ENCODE results near the gene NKD2.
A peak's percentile ranks its signal among the peaks of the same experiment; 100 is the strongest.

NKD2 gene

GRCh38 chr5:1007681-1008450 is 736 bp upstream of the NKD2 start:
- no peak for TF ChIP-seq CTCF (conservative IDR thresholded peaks at IDR 0.05; ENCODE audit: low read depth, low read length)
- H3K27me3 ChIP-seq (ENCODE audit: insufficient read depth, low read depth): no peaks in the 10 kb centered on the region
- H4K20me1 ChIP-seq (ENCODE audit: insufficient read depth): peaks cover 22% of the 10 kb centered on the region
- peaks cover 38% of the 10 kb centered on the region for H3K79me2 ChIP-seq (ENCODE audit: insufficient read depth, low read depth)
- peak overlapping the region; percentile 68 for H2AFZ ChIP-seq (ENCODE audit: low read depth)
- H3K9ac ChIP-seq: peak overlapping the region; percentile 68; the same call in 1 of the 2 replicates
- H3K27ac ChIP-seq: peak overlapping the region; percentile 28
- H3K4me3 ChIP-seq (IDR thresholded peaks at IDR 0.05; ENCODE audit: insufficient read depth, low read depth, low read length): no peak overlapping the region
- peak overlapping the region; percentile 81 for H3K4me2 ChIP-seq
- H3K4me1 ChIP-seq (ENCODE audit: low read depth, poor library complexity, severe bottlenecking): peaks cover 77% of the 10 kb centered on the region
- H3K36me3 ChIP-seq (ENCODE audit: insufficient read depth): no peaks in the 10 kb centered on the region; the same call in 1 of the 2 replicates

GRCh38 chr5:1009359-1010180 is 968 bp downstream of the NKD2 start:
- H3K9ac ChIP-seq: peak overlapping the region; percentile 68
- H3K27me3 ChIP-seq (ENCODE audit: insufficient read depth, low read depth): no peaks in the 10 kb centered on the region
- H3K27ac ChIP-seq: peak overlapping the region; percentile 38
- peaks cover 3% of the 10 kb centered on the region; the same call in 1 of the 2 replicates for H3K36me3 ChIP-seq (ENCODE audit: insufficient read depth)
- H4K20me1 ChIP-seq (ENCODE audit: insufficient read depth): peaks cover 39% of the 10 kb centered on the region
- no peak overlapping the region for H3K4me3 ChIP-seq (IDR thresholded peaks at IDR 0.05; ENCODE audit: insufficient read depth, low read depth, low read length)
- H3K4me2 ChIP-seq: peak overlapping the region; percentile 64
- no peak for TF ChIP-seq CTCF (conservative IDR thresholded peaks at IDR 0.05; ENCODE audit: low read depth, low read length)
- peaks cover 60% of the 10 kb centered on the region for H3K4me1 ChIP-seq (ENCODE audit: low read depth, poor library complexity, severe bottlenecking)
- peaks cover 55% of the 10 kb centered on the region for H3K79me2 ChIP-seq (ENCODE audit: insufficient read depth, low read depth)
- H2AFZ ChIP-seq (ENCODE audit: low read depth): no peak overlapping the region

GRCh38 chr5:1010181-1010510 is 1.5 kb downstream of the NKD2 start:
- Histone ChIP-seq H3K36me3 (ENCODE audit: insufficient read depth) (peaks cover 6% of the 10 kb centered on the region; the same call in 1 of the 2 replicates), H3K4me2 (peak overlapping the region; percentile 64), H3K4me3 (IDR thresholded peaks at IDR 0.05; ENCODE audit: insufficient read depth, low read depth, low read length) (no peak overlapping the region), H3K79me2 (ENCODE audit: insufficient read depth, low read depth) (peaks cover 61% of the 10 kb centered on the region), H3K27ac (peak overlapping the region; percentile 38), H2AFZ (ENCODE audit: low read depth) (no peak overlapping the region), H3K9ac (peak overlapping the region; percentile 68; the same call in 1 of the 2 replicates), H3K4me1 (ENCODE audit: low read depth, poor library complexity, severe bottlenecking) (peaks cover 59% of the 10 kb centered on the region), H4K20me1 (ENCODE audit: insufficient read depth) (peaks cover 40% of the 10 kb centered on the region), H3K27me3 (ENCODE audit: insufficient read depth, low read depth) (no peaks in the 10 kb centered on the region)
- no peak; the same call in 1 of the 2 replicates for TF ChIP-seq CTCF (conservative IDR thresholded peaks at IDR 0.05; ENCODE audit: low read depth, low read length)

GRCh38 chr5:1010641-1011046 is 2.0 kb downstream of the NKD2 start:
- peak overlapping the region; percentile 64 for H3K4me2 ChIP-seq
- peaks cover 10% of the 10 kb centered on the region; the same call in 1 of the 2 replicates for H3K36me3 ChIP-seq (ENCODE audit: insufficient read depth)
- no peaks in the 10 kb centered on the region for H3K27me3 ChIP-seq (ENCODE audit: insufficient read depth, low read depth)
- TF ChIP-seq CTCF (conservative IDR thresholded peaks at IDR 0.05; ENCODE audit: low read depth, low read length): no peak
- peaks cover 59% of the 10 kb centered on the region for H3K4me1 ChIP-seq (ENCODE audit: low read depth, poor library complexity, severe bottlenecking)
- peak overlapping the region; percentile 68; the same call in 1 of the 2 replicates for H3K9ac ChIP-seq
- peaks cover 66% of the 10 kb centered on the region for H3K79me2 ChIP-seq (ENCODE audit: insufficient read depth, low read depth)
- no peak overlapping the region for H2AFZ ChIP-seq (ENCODE audit: low read depth)
- H4K20me1 ChIP-seq (ENCODE audit: insufficient read depth): peaks cover 40% of the 10 kb centered on the region
- H3K4me3 ChIP-seq (IDR thresholded peaks at IDR 0.05; ENCODE audit: insufficient read depth, low read depth, low read length): no peak overlapping the region
- peak overlapping the region; percentile 38 for H3K27ac ChIP-seq

Measured in KMS-11 (cell line).